MM.1S (cell line): ENCODE data around the gene DMRT3.

Experiments used
- EZH2 ChIP-seq: fragments of 300-600 bp; sonication (generic); optimal IDR thresholded peaks from 2 replicates; pipeline ENCODE3; 2017; ENCODE audit warnings: low read depth, mild to moderate bottlenecking, antibody characterized with exemption, low read length, mixed read lengths
- EZH2phosphoT487 ChIP-seq: fragments of 300-600 bp; sonication (generic); IDR thresholded peaks from 2 replicates; pipeline ENCODE4 v1.6.1; 2018; ENCODE audit warnings: antibody characterized with exemption, low read length
- TF ChIP-seq, protein P1 (sequence below): fragments of 300-600 bp; sonication (generic); IDR thresholded peaks from 2 replicates; pipeline ENCODE4 v1.5.1; 2016; ENCODE audit warnings: antibody characterized with exemption, low read length, mixed read lengths

DNA sequence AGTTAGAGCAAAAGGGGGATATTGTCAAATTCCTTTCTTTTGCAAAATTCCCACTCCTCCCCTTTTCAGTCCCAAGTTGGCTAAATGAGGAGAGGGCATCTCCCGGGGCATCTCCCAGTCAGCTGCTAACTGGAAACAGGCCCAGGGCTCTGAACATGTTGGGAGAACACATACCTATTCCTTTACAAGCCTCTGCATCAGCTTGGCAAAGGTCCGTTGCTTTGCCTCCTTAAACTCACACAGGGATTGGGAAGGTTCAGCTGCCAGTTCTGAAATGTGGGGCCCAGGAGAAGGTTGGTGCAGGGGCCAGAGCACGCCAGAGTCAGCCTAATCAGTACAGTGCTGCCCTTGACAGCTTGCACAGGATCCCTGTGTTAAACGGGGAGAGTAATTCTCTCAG is 11.0 kb upstream of the DMRT3 start:
- TF ChIP-seq, protein P1, sequence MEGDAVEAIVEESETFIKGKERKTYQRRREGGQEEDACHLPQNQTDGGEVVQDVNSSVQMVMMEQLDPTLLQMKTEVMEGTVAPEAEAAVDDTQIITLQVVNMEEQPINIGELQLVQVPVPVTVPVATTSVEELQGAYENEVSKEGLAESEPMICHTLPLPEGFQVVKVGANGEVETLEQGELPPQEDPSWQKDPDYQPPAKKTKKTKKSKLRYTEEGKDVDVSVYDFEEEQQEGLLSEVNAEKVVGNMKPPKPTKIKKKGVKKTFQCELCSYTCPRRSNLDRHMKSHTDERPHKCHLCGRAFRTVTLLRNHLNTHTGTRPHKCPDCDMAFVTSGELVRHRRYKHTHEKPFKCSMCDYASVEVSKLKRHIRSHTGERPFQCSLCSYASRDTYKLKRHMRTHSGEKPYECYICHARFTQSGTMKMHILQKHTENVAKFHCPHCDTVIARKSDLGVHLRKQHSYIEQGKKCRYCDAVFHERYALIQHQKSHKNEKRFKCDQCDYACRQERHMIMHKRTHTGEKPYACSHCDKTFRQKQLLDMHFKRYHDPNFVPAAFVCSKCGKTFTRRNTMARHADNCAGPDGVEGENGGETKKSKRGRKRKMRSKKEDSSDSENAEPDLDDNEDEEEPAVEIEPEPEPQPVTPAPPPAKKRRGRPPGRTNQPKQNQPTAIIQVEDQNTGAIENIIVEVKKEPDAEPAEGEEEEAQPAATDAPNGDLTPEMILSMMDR: no peak
- no peak for TF ChIP-seq EZH2phosphoT487
- TF ChIP-seq EZH2: no peak
